ENCODE measurements around the gene LCAT.

The LCAT gene

GRCh38 chr16:67967183-67967957, 23.4 kb upstream of the LCAT start:
- Histone ChIP-seq H3K9me2 (replicated peaks; ENCODE audit: low read depth, low read length) (no peaks in the 10 kb centered on the region), H3F3A (ENCODE audit: low read depth) (no peaks in the 10 kb centered on the region; the same call in 1 of the 2 replicates), H4K20me1 (ENCODE audit: insufficient read depth, low read length, poor library complexity, severe bottlenecking) (no peaks in the 10 kb centered on the region), H3K36me3 (ENCODE audit: insufficient read depth, low read length) (no peaks in the 10 kb centered on the region), H3K9me3 (ENCODE audit: insufficient read depth, low read depth, low read length) (no peaks in the 10 kb centered on the region), H3K4me2 (ENCODE audit: low read depth, low read length, poor library complexity, severe bottlenecking) (peak overlapping the region; percentile 65), H3K9ac (ENCODE audit: low read depth, low read length, poor library complexity, severe bottlenecking) (peak overlapping the region; percentile 54), H3K27me3 (ENCODE audit: insufficient read depth, low read length, poor library complexity, severe bottlenecking) (no peaks in the 10 kb centered on the region), H3K79me2 (ENCODE audit: insufficient read depth, low read length) (no peaks in the 10 kb centered on the region), H3K4me3 (ENCODE audit: low read length, poor library complexity, severe bottlenecking) (peak overlapping the region; percentile 75), H2AFZ (ENCODE audit: low read length) (peak overlapping the region; percentile 80), H3K4me1 (ENCODE audit: insufficient read depth, low read length, poor library complexity, severe bottlenecking) (peaks cover 18% of the 10 kb centered on the region)
- TF ChIP-seq, protein P1, sequence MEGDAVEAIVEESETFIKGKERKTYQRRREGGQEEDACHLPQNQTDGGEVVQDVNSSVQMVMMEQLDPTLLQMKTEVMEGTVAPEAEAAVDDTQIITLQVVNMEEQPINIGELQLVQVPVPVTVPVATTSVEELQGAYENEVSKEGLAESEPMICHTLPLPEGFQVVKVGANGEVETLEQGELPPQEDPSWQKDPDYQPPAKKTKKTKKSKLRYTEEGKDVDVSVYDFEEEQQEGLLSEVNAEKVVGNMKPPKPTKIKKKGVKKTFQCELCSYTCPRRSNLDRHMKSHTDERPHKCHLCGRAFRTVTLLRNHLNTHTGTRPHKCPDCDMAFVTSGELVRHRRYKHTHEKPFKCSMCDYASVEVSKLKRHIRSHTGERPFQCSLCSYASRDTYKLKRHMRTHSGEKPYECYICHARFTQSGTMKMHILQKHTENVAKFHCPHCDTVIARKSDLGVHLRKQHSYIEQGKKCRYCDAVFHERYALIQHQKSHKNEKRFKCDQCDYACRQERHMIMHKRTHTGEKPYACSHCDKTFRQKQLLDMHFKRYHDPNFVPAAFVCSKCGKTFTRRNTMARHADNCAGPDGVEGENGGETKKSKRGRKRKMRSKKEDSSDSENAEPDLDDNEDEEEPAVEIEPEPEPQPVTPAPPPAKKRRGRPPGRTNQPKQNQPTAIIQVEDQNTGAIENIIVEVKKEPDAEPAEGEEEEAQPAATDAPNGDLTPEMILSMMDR (conservative IDR thresholded peaks at IDR 0.05; ENCODE audit: low read length): no peak
- TF ChIP-seq EZH2phosphoT487 (IDR thresholded peaks at IDR 0.05; ENCODE audit: borderline replicate concordance): no peak

- H2AFZ ChIP-seq (ENCODE audit: low read length): no peak overlapping the region
- H3K4me2 ChIP-seq (ENCODE audit: low read depth, low read length, poor library complexity, severe bottlenecking): peak overlapping the region; percentile 65
- H3K4me3 ChIP-seq (ENCODE audit: low read length, poor library complexity, severe bottlenecking): no peak overlapping the region
- TF ChIP-seq EZH2phosphoT487 (IDR thresholded peaks at IDR 0.05; ENCODE audit: borderline replicate concordance): no peak
- TF ChIP-seq, protein P1 (conservative IDR thresholded peaks at IDR 0.05; ENCODE audit: low read length): no peak
- no peaks in the 10 kb centered on the region for H3K79me2 ChIP-seq (ENCODE audit: insufficient read depth, low read length)
- H4K20me1 ChIP-seq (ENCODE audit: insufficient read depth, low read length, poor library complexity, severe bottlenecking): no peaks in the 10 kb centered on the region
- no peaks in the 10 kb centered on the region for H3K9me2 ChIP-seq (replicated peaks; ENCODE audit: low read depth, low read length)
- H3K4me1 ChIP-seq (ENCODE audit: insufficient read depth, low read length, poor library complexity, severe bottlenecking): peaks cover 18% of the 10 kb centered on the region
- H3K27me3 ChIP-seq (ENCODE audit: insufficient read depth, low read length, poor library complexity, severe bottlenecking): no peaks in the 10 kb centered on the region
- H3K36me3 ChIP-seq (ENCODE audit: insufficient read depth, low read length): no peaks in the 10 kb centered on the region
- H3F3A ChIP-seq (ENCODE audit: low read depth): no peaks in the 10 kb centered on the region; the same call in 1 of the 2 replicates
- H3K9me3 ChIP-seq (ENCODE audit: insufficient read depth, low read depth, low read length): no peaks in the 10 kb centered on the region
- H3K9ac ChIP-seq (ENCODE audit: low read depth, low read length, poor library complexity, severe bottlenecking): peak overlapping the region; percentile 35
Observed at GRCh38 chr16:67966549-67967182, 22.7 kb upstream of the LCAT start.

DNA sequence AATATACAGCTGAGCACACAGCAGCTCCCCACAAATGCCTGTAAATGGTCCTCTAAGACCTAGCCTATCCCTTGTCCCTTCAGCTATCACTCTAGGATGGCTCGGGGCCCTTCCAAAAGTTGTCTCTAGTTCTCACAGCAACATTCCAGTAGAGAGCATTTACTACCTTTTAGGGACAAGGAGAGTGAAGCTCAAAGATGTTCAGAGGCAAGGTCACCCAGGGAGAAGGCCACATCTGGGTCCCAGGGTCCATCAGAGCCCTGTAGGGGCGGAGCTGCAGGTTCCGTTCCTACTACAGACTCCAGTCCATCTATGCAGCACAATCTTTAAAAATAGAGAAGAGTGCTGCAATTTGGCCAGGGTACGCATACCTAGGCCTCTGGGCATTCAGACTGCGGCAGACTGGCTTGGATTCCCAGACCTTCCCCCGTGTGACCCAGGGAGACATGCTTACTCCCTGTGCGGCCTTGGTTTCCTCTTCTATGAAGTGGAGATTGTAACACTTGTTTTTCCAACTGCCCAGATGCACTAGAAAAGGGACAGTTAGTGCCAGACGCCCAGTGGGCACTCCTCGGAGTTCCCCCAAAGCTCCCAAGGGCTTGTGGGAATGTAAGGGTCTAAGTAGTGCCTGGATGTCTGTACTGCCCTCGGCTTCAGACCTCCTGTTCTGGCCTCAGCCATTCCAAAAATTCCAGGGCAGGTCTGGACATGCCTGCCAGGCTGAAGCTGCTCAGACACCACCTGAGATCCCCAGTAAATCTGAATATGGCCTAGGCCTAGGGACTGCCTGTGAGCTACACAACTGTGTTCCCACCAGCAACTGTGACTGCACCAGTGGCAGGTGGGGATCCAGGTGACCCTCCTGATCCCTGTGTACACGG, 22.0 kb upstream of the LCAT start:
- Histone ChIP-seq H3F3A (ENCODE audit: low read depth) (no peaks in the 10 kb centered on the region), H2AFZ (ENCODE audit: low read length) (no peak overlapping the region), H3K9ac (ENCODE audit: low read depth, low read length, poor library complexity, severe bottlenecking) (peak overlapping the region; percentile 35), H4K20me1 (ENCODE audit: insufficient read depth, low read length, poor library complexity, severe bottlenecking) (no peaks in the 10 kb centered on the region), H3K9me3 (ENCODE audit: insufficient read depth, low read depth, low read length) (no peaks in the 10 kb centered on the region), H3K36me3 (ENCODE audit: insufficient read depth, low read length) (no peaks in the 10 kb centered on the region), H3K79me2 (ENCODE audit: insufficient read depth, low read length) (no peaks in the 10 kb centered on the region), H3K4me2 (ENCODE audit: low read depth, low read length, poor library complexity, severe bottlenecking) (peak overlapping the region; percentile 65), H3K4me3 (ENCODE audit: low read length, poor library complexity, severe bottlenecking) (no peak overlapping the region), H3K27me3 (ENCODE audit: insufficient read depth, low read length, poor library complexity, severe bottlenecking) (no peaks in the 10 kb centered on the region), H3K9me2 (replicated peaks; ENCODE audit: low read depth, low read length) (no peaks in the 10 kb centered on the region), H3K4me1 (ENCODE audit: insufficient read depth, low read length, poor library complexity, severe bottlenecking) (peaks cover 18% of the 10 kb centered on the region)
- TF ChIP-seq, protein P1 (conservative IDR thresholded peaks at IDR 0.05; ENCODE audit: low read length): no peak

Measured in Loucy (cell line).